SK-MEL-5 (cell line): Measurements from ENCODE around the gene FAM187B. TPM values are rescaled to one million over a fixed set of nuclear protein-coding genes. Genes with fewer than 3 reads are reported as not detected.

ENCODE experiments used
- total RNA-seq: library from RNA; depleted of rRNA; stranded (reverse); fragments of >200 nt; shearing (Covaris generic); gene quantifications from 2 replicates; pipeline ENCODE4 v1.2.3, GENCODE V29; 2014; rRNA removed

The FAM187B gene
- total RNA-seq, 1 experiment from 2014 or later = not detected

Other genes with a start within 250 kb of the FAM187B start
- gene GRAMD1A, start 228.4 kb downstream of the FAM187B start, total RNA-seq = 18.8 and 20.6 TPM in 2 replicates
- gene SCN1B, start 198.3 kb downstream of the FAM187B start, total RNA-seq = 0.21 and 1.3 TPM in 2 replicates
- not detected in 2 replicates for gene HPN, start 187.0 kb downstream of the FAM187B start, total RNA-seq
- gene FXYD3, start 112.9 kb downstream of the FAM187B start, total RNA-seq = not detected in 2 replicates
- 0.11 TPM in 1 of 2 replicates, not detected in the other for gene LGI4, start 93.7 kb downstream of the FAM187B start, total RNA-seq
- not detected in 2 replicates for gene FXYD1, start 89.9 kb downstream of the FAM187B start, total RNA-seq
- gene FXYD7, start 85.5 kb downstream of the FAM187B start, total RNA-seq = not detected in 2 replicates
- 71.3 and 79.3 TPM in 2 replicates for gene FXYD5, start 74.0 kb downstream of the FAM187B start, total RNA-seq
- gene LSR, start 20.3 kb upstream of the FAM187B start, total RNA-seq = 0.98 and 1.2 TPM in 2 replicates
- 78.1 and 82.7 TPM in 2 replicates for gene USF2, start 40.2 kb upstream of the FAM187B start, total RNA-seq
- gene HAMP, start 53.8 kb upstream of the FAM187B start, total RNA-seq = not detected in 2 replicates
- not detected in 2 replicates for gene MAG, start 63.4 kb upstream of the FAM187B start, total RNA-seq
- 4.4 and 5.5 TPM in 2 replicates for gene CD22, start 100.4 kb upstream of the FAM187B start, total RNA-seq
- gene FFAR1, start 119.2 kb upstream of the FAM187B start, total RNA-seq = not detected in 2 replicates
- not detected in 2 replicates for gene FFAR3, start 129.7 kb upstream of the FAM187B start, total RNA-seq
- gene GPR42, start 142.3 kb upstream of the FAM187B start, total RNA-seq = not detected in 2 replicates
- 0.13 TPM in 1 of 2 replicates, not detected in the other for gene FFAR2, start 219.5 kb upstream of the FAM187B start, total RNA-seq